CD4-positive, alpha-beta T cell treated with Interleukin-1 beta for 1 hour (primary cell): ENCODE data around the gene CLTC.
A peak's percentile ranks its signal among the peaks of the same experiment; 100 is the strongest.
"Not testable (repeated sequence)": the region's sequence is repeated elsewhere in the genome, so short reads cannot be mapped to it uniquely, and the experiment has no call there.

ENCODE experiments used
- DNase-seq, 2 donors: peaks; one replicate each; pipeline ENCODE4 v3.0.0-alpha.2; 2020 to 2022

CLTC gene

DNA sequence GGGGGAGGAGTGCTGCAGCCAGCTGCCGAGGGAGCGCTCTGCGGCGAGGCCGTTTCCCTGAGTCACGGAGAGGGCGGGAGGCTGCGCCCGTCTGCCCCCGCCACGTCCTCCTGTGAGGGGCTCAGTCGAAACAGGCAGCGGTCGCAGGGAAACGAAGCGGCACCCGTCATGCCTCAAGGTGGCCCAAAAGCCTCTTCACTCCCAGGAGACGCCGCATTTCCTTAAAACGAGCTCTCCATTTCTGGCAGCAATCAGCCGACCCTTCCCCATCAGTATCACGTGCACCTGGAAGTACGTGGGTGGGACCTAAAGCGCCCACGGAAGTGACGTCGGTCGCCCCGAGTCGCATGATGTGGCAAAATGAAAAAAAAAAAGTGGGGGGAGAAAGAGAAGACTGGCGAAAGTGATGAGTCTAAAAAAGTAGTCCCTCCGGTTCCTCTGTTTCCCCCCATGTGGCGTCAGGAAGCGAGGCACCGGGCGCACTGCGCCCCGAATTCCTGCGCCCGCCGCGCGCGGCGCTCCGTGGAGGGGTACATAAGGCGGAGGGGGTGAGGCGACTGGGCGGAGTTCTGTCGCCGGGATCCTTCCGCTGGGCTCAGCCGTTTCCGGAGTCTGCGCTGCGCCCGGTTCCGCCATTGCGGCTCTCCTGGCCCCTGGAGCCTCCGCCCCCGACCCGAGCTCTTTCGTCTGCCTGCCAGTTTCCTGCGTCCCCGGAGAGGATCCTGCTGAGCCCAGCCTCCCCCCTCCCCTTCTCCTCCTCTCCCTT, at the start of gene CLTC:
TSS of gene CLTC (plus strand) at position 598 of the 766 bp plus-strand sequence. CDS start 237 bp downstream, outside the sequence.
- peak; percentile 91 to 92 for DNase-seq

- no peak for DNase-seq
These were observed 47.3 kb upstream of the CLTC start for GRCh38 chr17:59572301-59572924.

DNA sequence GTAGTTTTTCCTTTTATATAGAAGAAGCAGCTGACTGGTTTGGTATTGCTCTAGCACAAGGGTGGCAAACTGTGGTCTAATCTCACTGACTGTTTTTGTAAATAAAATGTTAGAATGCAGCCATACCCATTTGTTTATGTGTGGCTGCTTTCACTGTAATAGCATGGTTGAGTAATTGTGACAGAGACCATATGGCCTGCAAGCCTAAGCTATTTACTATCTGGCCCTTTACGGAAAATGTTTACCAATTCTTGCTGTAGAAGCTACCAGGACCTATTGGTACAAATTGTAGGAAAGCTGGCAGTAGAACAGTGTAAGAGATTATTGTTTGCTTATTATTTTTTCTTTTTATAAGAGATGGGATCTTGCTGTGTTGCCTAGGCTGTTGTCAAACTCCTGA, 35.5 kb upstream of the CLTC start:
- not testable (repeated sequence) for DNase-seq

DNA sequence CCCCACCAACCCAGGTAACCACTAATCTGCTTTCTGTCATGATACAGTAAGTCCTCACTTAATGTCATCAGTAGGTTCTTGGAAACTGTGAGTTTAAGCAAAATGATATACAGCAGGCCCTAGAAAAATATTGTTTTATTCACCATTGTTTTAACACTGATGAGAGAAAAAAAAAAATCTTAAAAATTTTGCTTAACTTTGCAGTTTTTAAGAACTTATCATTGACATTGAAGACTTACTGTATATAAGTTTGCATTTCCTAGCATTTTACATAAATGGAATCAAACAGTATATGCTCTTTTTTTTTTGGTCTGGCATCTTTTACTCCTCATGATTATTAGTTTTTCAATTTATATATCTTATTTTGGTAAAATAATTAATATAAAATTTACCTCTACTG, 19.5 kb upstream of the CLTC start:
- DNase-seq, result no peak

GRCh38 chr17:59601130-59601529, 18.6 kb upstream of the CLTC start:
- no peak for DNase-seq

GRCh38 chr17:59607061-59607460, 12.6 kb upstream of the CLTC start:
- no peak for DNase-seq

DNA sequence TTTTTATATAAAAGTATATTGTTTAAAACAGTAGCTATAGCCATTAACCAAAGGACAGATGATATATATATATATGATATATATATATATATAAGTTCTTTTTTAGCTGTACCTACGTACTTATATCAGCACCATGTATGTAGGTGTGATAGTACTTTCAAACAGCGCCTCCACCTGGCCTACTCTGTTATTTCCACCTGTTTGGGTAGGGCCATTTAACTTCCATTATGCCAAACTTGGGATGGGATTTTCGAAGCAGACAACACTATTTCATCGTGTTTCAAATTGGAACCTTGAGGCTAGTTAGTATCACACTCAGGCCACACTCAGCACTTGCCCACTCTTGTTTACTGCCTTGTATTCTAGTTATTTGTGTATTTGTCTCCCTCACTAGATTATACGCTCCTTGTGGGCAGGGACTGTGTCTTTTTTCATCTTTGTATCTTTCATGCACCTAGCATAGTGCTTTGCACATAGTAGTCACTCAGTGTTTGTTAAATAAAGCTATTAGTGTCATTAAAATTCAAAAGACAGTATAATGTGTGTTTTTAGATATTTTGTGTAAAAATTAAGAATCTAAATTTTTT, 11.8 kb upstream of the CLTC start:
- peak in 1 of 2 donors; percentile 26 for DNase-seq

DNA sequence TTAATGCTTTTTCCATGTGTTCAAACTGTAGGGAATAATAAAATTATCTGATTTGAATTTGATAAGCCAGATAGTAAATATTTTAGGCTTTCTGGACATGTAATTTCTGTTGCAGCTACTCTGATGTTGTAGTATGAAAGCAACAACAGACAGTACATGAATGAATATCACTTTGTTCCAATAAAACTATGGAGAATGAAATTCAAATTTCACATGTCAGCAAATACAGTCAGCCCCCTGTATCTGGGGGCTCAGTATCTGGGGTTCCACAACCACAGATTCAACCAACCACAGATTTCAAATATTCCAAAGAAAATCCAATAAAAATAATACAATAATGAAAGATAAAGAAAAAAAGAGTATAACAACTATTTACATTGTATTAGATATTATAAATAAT, 8.2 kb upstream of the CLTC start:
- no peak for DNase-seq

GRCh38 chr17:59616253-59616920, 3.3 kb upstream of the CLTC start:
- DNase-seq, result no peak

- DNase-seq, result no peak
These were observed 2.5 kb upstream of the CLTC start for GRCh38 chr17:59617156-59617732.

DNA sequence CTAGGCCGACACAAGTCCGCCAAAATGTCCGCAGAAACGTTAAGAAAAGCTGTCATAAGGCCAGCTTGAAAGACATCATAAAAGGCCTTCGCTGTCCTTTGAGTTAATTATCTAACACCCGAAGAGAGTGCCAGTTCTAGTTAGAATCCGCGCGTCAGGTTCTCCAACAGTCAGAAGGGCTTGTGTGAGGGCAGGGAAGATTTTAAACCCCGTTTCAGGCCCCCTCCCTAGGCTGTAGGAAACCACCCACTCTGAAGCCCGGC, 729 bp upstream of the CLTC start:
- DNase-seq, result no peak

- DNase-seq, result no peak
These were observed 317 bp downstream of the CLTC start for GRCh38 chr17:59620064-59620359.

- DNase-seq, result peak; percentile 41 to 62
These were observed 994 bp downstream of the CLTC start for GRCh38 chr17:59620518-59621259.

GRCh38 chr17:59621771-59622170, 2.1 kb downstream of the CLTC start:
- DNase-seq, result no peak

DNA sequence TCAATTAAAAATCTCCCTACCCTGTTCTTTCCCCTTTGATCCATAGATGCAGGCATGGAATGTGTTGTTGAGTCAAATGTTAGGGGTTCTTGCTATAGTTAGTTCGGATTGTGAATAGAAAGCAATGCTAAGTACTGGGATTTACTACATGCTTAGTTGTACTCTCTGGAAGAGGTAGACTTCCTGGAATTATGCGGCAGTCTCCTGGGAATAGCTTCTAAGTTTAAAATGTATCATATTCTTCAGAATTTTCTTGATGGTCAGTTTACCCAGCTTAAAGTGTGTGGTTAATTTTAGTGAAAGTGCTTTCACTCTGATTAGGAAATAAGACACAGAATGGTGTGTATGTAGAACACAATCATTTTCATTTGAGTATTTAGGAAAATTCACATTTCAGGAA, 3.5 kb downstream of the CLTC start:
- no peak for DNase-seq

DNA sequence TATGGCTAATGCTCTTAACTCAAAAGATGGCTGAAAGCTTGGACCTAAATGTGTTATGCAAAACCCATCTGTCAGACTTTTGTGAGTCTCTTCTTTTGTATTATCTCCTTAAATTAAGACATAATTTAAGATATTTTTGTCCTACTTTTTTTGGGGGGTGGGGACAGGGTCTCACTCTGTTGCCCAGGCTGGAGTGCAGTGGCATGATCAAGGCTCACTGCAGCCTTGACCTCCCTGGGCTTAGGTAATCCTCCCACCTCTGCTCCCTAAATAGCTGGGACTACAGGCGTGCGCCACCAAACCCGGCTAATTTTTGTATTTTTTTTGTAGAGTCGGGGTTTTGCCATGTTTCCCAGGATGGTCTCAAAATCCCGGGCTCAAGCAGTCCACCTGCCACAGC, 7.1 kb downstream of the CLTC start:
- DNase-seq, result no peak

- no peak for DNase-seq
These were observed 7.6 kb downstream of the CLTC start for GRCh38 chr17:59627274-59627673.

GRCh38 chr17:59627770-59628171, 8.1 kb downstream of the CLTC start:
- DNase-seq, result no peak

DNA sequence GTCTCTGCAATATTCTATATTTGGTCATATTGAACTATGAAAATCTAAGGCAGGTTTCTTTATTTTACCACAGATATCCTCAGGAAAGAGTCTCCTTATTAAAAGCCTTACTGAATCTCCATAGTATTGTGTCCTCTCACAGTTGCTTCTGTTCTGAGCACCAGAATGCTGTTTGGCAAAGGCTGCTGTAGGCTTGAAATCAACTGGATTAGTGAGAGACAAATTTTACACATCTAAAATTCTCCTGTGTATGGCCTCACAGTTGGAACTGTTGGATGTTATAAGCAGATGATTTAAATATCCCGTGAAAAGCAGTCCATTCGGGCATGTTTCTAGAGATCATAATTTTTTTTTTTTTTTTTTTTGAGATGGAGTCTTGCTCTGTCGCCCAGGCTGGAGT, 9.5 kb downstream of the CLTC start:
- DNase-seq, result no peak

DNA sequence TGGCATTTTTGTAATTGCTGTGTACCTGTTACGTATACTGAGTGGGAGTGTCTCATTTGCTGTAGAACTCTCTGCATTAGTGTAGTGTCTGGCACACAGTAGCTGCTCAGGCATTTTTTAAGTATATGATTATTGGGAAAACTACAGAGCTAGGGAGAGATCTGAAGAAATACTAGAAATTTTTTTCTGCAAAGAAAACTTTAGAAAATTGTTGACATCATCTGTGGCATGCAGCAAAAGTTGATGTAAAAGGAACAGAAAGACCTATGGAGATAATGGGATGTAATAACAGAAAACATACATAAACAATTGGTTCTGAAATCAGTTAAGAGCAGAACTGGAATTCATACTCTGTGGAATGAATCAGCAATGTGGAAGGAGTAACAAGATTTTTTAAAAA, 11.6 kb downstream of the CLTC start:
- no peak for DNase-seq

DNA sequence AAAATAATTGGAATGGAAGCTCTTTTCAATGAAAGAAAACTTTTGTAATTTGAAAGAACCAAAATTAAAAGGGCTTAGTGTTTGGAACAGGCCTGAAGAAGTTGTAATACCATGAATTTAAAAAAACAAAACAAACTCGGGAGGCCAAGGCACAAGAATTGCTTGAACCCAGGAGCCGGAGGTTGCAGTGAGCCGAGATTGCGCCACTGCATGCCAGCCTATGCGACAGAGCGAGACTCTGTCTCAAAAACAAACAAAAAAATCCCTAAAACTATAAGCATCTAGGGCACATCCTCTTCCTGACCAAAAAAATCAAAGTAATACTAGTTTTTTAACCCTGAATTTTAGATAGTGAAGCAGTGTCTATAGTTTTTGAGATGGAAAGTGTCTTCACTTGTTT, 12.7 kb downstream of the CLTC start:
- no peak for DNase-seq

- no peak for DNase-seq
These were observed 14.1 kb downstream of the CLTC start for GRCh38 chr17:59633658-59634359.
